ENCODE results near the gene CROCC2.

The CROCC2 gene

GRCh38 chr2:241003369-241003768 is 97.2 kb downstream of the CROCC2 start:
- DNase-seq, result no peak

GRCh38 chr2:241003830-241004564 is 97.9 kb downstream of the CROCC2 start:
- DNase-seq, result no peak

- DNase-seq, result no peak
Observed at GRCh38 chr2:241005569-241005968, 99.4 kb downstream of the CROCC2 start.

GRCh38 chr2:241006412-241006811 is 100.3 kb downstream of the CROCC2 start:
- no peak for DNase-seq

- no peak for DNase-seq
Observed at GRCh38 chr2:241007111-241007510, 101.0 kb downstream of the CROCC2 start.

- no peak for DNase-seq
Observed at GRCh38 chr2:241007880-241008710, 102.0 kb downstream of the CROCC2 start.

GRCh38 chr2:241008711-241009121 is 102.6 kb downstream of the CROCC2 start:
- DNase-seq, result no peak

- no peak for DNase-seq
Observed at GRCh38 chr2:241009191-241009590, 103.1 kb downstream of the CROCC2 start.

- DNase-seq, result peak in 1 of 2 donors; percentile 23
Observed at GRCh38 chr2:241009601-241010530, 103.7 kb downstream of the CROCC2 start.

GRCh38 chr2:241010531-241011295 is 104.6 kb downstream of the CROCC2 start:
- DNase-seq, result no peak

- DNase-seq, result no peak
Observed at GRCh38 chr2:241011296-241011600, 105.1 kb downstream of the CROCC2 start.

- DNase-seq, result no peak
Observed at GRCh38 chr2:241011751-241012510, 105.8 kb downstream of the CROCC2 start.

GRCh38 chr2:241014224-241014623 is 108.1 kb downstream of the CROCC2 start:
- no peak for DNase-seq

- no peak for DNase-seq
Observed at GRCh38 chr2:241014764-241015163, 108.6 kb downstream of the CROCC2 start.

- no peak for DNase-seq
Observed at GRCh38 chr2:241015439-241015838, 109.3 kb downstream of the CROCC2 start.

GRCh38 chr2:241017228-241017940 is 111.2 kb downstream of the CROCC2 start:
- DNase-seq, result no peak

- DNase-seq, result no peak
Observed at GRCh38 chr2:241018051-241018891, 112.1 kb downstream of the CROCC2 start.

- DNase-seq, result no peak
Observed at GRCh38 chr2:241019441-241020139, 113.5 kb downstream of the CROCC2 start.

- DNase-seq, result no peak
Observed at GRCh38 chr2:241020201-241020600, 114.1 kb downstream of the CROCC2 start.
